GM20431 (cell line): Measurements from ENCODE around the gene ACAD11.

Experiments used
- in situ Hi-C: fragments of 300-500 bp; cut with MseI, MboI; formaldehyde crosslinking; loops from one replicate; pipeline ENCODE4 v1.15.0; 2020; ENCODE audit warnings: low sequenced_read_pairs; ENCODE audit not compliant: unreplicated experiment

Gene ACAD11

GRCh38 chr3:132659365-132660051 is at the start of gene ACAD11:
TSS of gene ACAD11 (minus strand) at chr3:132659809. CDS start at chr3:132659751, 58 bp downstream.
- in situ Hi-C loops: no loop called here

DNA sequence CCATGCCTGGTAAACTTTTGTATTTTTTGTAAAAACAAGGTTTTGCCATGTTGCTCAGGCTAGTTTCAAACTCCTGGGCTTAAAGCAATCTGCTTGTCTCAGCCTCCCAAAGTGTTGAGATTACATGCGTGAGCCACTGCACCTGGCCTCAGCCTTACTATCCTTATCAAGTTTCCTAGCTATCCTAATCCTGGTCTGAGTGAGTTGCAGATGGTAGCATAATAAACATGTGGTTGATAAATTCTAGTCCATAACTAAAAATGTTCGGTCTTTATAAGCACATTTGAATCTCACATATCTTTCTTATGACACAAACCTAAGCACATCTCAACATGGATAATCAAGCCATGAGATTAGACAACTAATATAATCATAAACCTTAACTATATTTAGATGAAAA is 44.1 kb upstream of the ACAD11 start:
- in situ Hi-C loops: no loop called here

- in situ Hi-C loops: no loop called here
Measured at GRCh38 chr3:132695422-132695821, 35.8 kb upstream of the ACAD11 start.

DNA sequence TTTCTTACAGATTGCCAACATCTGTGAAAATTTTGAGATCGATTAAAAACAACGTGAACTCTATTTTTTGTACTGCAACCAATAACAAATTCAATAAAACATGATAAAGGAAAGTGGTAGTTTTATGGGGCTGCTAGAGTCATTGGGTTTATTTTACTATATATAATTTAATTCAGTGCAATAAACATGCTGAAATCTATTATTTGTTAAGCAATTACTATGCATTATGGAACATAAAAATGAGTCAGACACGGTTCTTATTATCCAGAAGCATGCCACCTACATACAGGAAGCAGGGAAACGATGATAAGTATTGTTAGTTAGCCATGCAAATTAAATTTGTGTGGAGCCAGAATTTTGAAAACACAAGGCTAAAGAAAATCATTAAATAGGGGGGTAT is 35.4 kb upstream of the ACAD11 start:
- in situ Hi-C loops: no loop called here

DNA sequence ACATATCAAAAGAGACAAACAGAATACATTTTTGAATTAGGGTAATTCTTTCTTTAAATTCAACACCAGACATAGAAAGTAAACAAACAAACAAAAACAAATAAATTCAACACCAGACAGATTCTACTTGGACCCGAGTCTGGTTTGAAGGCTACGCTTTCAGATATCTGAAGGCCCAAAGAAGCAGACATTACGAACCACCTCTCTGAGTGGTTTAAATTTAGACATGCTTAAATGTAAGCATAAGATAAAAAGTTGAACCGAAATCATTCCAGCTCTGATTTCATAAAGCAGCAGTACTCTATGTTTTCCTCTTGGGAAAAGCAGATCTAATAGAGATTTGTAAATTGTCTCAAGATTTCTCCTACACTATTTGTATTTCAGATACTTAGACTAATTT is 30.4 kb upstream of the ACAD11 start:
- in situ Hi-C loops: no loop called here

DNA sequence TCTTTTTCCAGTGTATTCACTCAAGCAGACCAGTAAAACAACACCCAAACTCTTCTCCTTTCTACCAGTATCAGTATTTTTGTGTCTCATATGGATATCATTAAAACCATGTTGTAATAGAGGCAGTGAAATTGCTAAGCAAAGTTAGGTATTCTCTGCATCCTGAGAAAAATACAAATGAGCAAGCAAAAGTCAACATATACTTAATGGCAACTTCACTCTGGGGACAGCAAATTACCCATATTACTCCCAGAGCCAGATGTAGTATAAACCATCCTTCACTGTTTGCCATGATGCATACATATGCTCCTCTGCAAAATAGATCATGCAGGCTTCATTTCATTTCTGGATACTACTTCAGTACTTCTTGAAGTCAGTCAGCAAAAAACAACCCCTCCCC is 22.6 kb upstream of the ACAD11 start:
- in situ Hi-C loops: no loop called here

DNA sequence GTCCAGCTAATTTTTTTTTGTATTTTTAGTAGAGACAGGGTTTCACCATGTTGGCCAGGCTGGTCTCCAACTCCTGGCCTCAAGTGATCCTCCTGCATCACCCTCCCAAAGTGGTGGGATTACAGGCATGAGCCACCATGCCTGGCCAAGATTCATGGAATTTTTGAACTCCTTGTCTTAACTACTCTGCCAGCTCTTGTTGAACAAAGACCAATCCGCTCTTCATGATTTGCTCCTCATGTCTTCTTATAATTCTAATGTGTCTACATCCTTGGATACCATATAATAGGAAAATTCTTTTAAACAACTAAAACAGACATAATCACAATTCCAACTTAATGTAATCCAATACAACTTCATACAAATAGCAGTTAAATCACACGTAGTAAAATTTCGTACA is 21.8 kb upstream of the ACAD11 start:
- in situ Hi-C loops: no loop called here

GRCh38 chr3:132679911-132680310 is 20.3 kb upstream of the ACAD11 start:
- in situ Hi-C loops: no loop called here

GRCh38 chr3:132675408-132675807 is 15.8 kb upstream of the ACAD11 start:
- in situ Hi-C loops: no loop called here

DNA sequence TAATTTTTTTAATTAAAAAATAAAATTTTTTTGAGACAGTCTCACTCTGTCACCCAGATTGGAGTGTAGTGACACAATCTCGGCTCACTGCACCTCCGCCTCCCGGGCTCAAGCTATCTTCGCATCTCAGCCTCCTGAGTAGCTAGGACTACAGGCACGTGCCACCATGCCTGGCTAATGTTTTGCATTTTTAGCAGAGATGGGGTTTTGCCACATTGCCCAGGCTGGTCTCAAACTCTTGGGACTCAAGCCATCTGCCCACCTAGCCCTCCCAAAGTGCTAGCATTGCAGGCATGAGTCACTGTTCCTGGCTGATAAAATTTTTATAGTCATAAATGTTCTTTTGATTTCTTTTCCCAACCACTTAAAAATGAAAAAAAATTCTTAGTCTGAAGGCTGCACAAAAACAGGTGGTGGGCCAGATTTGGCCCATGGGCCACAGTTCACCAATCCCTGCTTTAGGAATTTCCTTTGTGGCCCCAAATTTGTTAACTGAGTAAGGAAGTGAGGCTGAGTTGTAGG is 9.7 kb upstream of the ACAD11 start:
- in situ Hi-C loops: no loop called here

- in situ Hi-C loops: no loop called here
Measured at GRCh38 chr3:132665230-132665745, 5.7 kb upstream of the ACAD11 start.

GRCh38 chr3:132662212-132662611 is 2.6 kb upstream of the ACAD11 start:
- in situ Hi-C loops: no loop called here

DNA sequence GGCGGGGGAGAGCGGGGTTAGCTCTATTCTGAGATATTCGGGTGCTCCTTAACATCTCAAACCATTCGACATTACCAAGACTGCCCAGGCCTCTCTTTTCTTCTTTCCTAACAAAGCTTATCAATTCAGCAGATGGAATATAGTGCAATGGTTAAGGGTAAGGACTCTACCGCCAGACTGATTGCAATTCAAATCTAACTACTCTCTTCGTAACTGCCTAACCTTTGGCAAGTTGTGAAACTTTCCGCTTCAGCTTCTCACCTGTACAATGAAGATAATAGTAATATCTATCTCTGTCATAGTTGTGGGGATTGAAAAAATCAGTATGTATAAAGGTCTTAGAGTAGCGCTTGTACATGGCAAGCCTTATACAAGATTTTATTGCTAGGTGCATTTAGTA is 1.5 kb upstream of the ACAD11 start:
- in situ Hi-C loops: no loop called here

- in situ Hi-C loops: no loop called here
Measured at GRCh38 chr3:132660811-132661070, 1.1 kb upstream of the ACAD11 start.

GRCh38 chr3:132660052-132660810 is 622 bp upstream of the ACAD11 start, which contains the start of gene UBA5:
TSS of gene UBA5 (plus strand) at chr3:132660329. CDS start at chr3:132660538, 209 bp downstream.
- in situ Hi-C loops: no loop called here

DNA sequence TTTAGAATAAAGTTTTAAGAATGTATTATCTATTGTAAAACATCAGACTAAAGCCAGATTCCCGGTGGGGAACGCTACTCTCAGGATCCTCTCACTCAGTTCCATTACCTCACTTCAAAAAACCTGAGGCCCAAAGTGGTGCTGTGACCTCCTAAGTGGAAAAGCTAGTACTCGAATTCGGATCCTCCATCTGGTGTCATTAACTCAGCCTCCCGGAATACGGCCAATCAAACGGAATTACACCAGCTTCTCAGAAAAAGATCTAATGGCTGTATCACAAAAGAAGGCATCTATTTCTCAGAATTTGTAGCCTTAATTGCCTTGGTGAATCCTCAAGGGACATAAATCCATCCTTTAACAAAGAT is 627 bp downstream of the ACAD11 start:
- in situ Hi-C loops: no loop called here

- in situ Hi-C loops: no loop called here
Measured at GRCh38 chr3:132657869-132658747, 1.5 kb downstream of the ACAD11 start.

- in situ Hi-C loops: no loop called here
Measured at GRCh38 chr3:132655471-132655870, 4.1 kb downstream of the ACAD11 start.

DNA sequence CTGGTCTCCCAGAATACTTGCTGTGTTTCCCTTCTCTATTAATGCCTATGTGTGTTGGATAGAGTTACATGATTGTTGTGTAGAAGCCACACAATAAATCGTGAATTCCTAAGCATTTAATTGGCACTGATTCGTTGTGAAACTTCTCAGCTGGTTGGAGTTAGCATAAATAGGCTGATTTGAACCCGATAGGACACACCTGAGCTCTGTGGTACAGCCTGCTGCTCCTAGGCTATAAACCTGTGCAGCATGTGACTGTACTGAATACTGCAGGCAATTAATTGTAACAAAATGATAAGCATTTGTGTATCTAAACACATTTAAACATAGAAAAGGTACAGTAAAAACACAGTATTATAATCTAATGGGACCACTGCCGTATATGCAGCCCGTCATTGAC is 4.9 kb downstream of the ACAD11 start:
- in situ Hi-C loops: no loop called here

- in situ Hi-C loops: no loop called here
Measured at GRCh38 chr3:132654190-132654589, 5.4 kb downstream of the ACAD11 start.
